ENCODE results near the gene MARVELD1.

DNA sequence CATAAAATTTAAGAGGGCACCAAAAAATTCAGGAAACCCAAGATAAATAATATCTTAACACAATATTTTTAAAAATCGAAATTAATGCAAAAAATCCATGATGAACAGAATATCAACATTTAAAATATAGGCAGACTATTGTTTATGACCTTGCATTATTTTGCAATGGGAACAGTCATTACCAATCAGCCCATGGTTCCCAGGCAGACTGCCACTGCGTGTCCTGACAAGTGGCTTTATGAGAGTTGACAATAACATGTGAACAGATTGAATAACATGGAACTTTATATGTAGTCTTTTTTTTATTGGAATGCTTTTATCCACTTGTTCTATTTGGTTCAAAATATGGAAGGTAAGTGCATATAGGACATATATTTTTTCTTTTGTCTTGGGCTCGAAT, 23.4 kb upstream of the MARVELD1 start:
- no peak for TF ChIP-seq EZH2 (optimal IDR thresholded peaks at IDR 0.05; ENCODE audit: low read depth, low read length)
- TF ChIP-seq, protein P1, sequence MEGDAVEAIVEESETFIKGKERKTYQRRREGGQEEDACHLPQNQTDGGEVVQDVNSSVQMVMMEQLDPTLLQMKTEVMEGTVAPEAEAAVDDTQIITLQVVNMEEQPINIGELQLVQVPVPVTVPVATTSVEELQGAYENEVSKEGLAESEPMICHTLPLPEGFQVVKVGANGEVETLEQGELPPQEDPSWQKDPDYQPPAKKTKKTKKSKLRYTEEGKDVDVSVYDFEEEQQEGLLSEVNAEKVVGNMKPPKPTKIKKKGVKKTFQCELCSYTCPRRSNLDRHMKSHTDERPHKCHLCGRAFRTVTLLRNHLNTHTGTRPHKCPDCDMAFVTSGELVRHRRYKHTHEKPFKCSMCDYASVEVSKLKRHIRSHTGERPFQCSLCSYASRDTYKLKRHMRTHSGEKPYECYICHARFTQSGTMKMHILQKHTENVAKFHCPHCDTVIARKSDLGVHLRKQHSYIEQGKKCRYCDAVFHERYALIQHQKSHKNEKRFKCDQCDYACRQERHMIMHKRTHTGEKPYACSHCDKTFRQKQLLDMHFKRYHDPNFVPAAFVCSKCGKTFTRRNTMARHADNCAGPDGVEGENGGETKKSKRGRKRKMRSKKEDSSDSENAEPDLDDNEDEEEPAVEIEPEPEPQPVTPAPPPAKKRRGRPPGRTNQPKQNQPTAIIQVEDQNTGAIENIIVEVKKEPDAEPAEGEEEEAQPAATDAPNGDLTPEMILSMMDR (IDR thresholded peaks at IDR 0.05; ENCODE audit: low read length): no peak
- TF ChIP-seq EZH2phosphoT487 (IDR thresholded peaks at IDR 0.05; ENCODE audit: low read length): no peak
